Measurements from ENCODE around the gene ULK4. TPM values are rescaled to one million over a fixed set of nuclear protein-coding genes. Genes with fewer than 3 reads are reported as not detected.

The ULK4 gene
- total RNA-seq, 1 experiment from 2014 or later: 14.3 TPM

GRCh38 chr3:41220906-41221677, 740.8 kb downstream of the ULK4 start:
- Histone ChIP-seq H3K4me3 (ENCODE audit: low read depth in 2 of 2, low read length in 2 of 2) (no peak overlapping the region), H3K9me3 (ENCODE audit: control insufficient read depth, insufficient read depth, low read depth, low read length) (no peaks in the 10 kb centered on the region), H3K27ac (ENCODE audit: low read length) (no peak overlapping the region), H3K4me1 (ENCODE audit: control insufficient read depth, insufficient read depth, low read length) (peaks cover 7% of the 10 kb centered on the region; the same call in 1 of the 2 replicates), H3K27me3 (ENCODE audit: control insufficient read depth, insufficient read depth, low read length) (no peaks in the 10 kb centered on the region), H3K36me3 (ENCODE audit: control insufficient read depth, insufficient read depth, low read length) (peaks cover 11% of the 10 kb centered on the region)
- TF ChIP-seq POLR2AphosphoS5 (IDR thresholded peaks at IDR 0.05; ENCODE audit: low read depth, low read length) (no peak), SIN3A (IDR thresholded peaks at IDR 0.05; ENCODE audit: borderline replicate concordance, insufficient read depth, low read depth, low read length) (no peak), REST (IDR thresholded peaks at IDR 0.05; ENCODE audit: insufficient read depth in 1 of 2, low read depth in 2 of 2, low read length in 1 of 2) (no peak), CTCF (IDR thresholded peaks at IDR 0.05) (no peak), TCF7L2 (IDR thresholded peaks at IDR 0.05; ENCODE audit: low read depth, low read length) (no peak)
- ChIA-PET POLR2A (no interaction called here), CTCF (no interaction called here)
- ATAC-seq: no peak
- in situ Hi-C loops (cut with HindIII; ENCODE audit: low pct_unique_long_range_greater_than_20kb, low sequenced_read_pairs): no loop called here
- BruUV-seq (replicated peaks): no TSS peak
- intact Hi-C loops (cut with micrococcal nuclease; ENCODE audit: unreplicated experiment): no loop called here
- DNase-seq (ENCODE audit: low read depth, low spot score): no peak

- Histone ChIP-seq H3K4me1 (ENCODE audit: control insufficient read depth, insufficient read depth, low read length) (peaks cover 9% of the 10 kb centered on the region; the same call in 1 of the 2 replicates), H3K36me3 (ENCODE audit: control insufficient read depth, insufficient read depth, low read length) (no peaks in the 10 kb centered on the region), H3K27ac (ENCODE audit: low read length) (no peak overlapping the region), H3K9me3 (ENCODE audit: control insufficient read depth, insufficient read depth, low read depth, low read length) (no peaks in the 10 kb centered on the region), H3K4me3 (ENCODE audit: low read depth in 2 of 2, low read length in 2 of 2) (no peak overlapping the region), H3K27me3 (ENCODE audit: control insufficient read depth, insufficient read depth, low read length) (no peaks in the 10 kb centered on the region)
- ChIA-PET CTCF (no interaction called here), POLR2A (interaction anchor here (0.7 kb wide), 1 partner anchor 20 kb away, joined by 4 read pairs; no protein-coding TSS in a partner anchor)
- no TSS peak for BruUV-seq (replicated peaks)
- TF ChIP-seq SIN3A (IDR thresholded peaks at IDR 0.05; ENCODE audit: borderline replicate concordance, insufficient read depth, low read depth, low read length) (no peak), REST (IDR thresholded peaks at IDR 0.05; ENCODE audit: insufficient read depth in 1 of 2, low read depth in 2 of 2, low read length in 1 of 2) (no peak), TCF7L2 (IDR thresholded peaks at IDR 0.05; ENCODE audit: low read depth, low read length) (no peak), POLR2AphosphoS5 (IDR thresholded peaks at IDR 0.05; ENCODE audit: low read depth, low read length) (no peak), CTCF (IDR thresholded peaks at IDR 0.05) (no peak)
- ATAC-seq: no peak
- intact Hi-C loops (cut with micrococcal nuclease; ENCODE audit: unreplicated experiment): no loop called here
- in situ Hi-C loops (cut with HindIII; ENCODE audit: low pct_unique_long_range_greater_than_20kb, low sequenced_read_pairs): no loop called here
- no peak for DNase-seq (ENCODE audit: low read depth, low spot score)
Measured at GRCh38 chr3:41219424-41219823, 742.5 kb downstream of the ULK4 start.
